ENCODE results near the gene HDAC10.

The HDAC10 gene, protein sequence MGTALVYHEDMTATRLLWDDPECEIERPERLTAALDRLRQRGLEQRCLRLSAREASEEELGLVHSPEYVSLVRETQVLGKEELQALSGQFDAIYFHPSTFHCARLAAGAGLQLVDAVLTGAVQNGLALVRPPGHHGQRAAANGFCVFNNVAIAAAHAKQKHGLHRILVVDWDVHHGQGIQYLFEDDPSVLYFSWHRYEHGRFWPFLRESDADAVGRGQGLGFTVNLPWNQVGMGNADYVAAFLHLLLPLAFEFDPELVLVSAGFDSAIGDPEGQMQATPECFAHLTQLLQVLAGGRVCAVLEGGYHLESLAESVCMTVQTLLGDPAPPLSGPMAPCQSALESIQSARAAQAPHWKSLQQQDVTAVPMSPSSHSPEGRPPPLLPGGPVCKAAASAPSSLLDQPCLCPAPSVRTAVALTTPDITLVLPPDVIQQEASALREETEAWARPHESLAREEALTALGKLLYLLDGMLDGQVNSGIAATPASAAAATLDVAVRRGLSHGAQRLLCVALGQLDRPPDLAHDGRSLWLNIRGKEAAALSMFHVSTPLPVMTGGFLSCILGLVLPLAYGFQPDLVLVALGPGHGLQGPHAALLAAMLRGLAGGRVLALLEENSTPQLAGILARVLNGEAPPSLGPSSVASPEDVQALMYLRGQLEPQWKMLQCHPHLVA

DNA sequence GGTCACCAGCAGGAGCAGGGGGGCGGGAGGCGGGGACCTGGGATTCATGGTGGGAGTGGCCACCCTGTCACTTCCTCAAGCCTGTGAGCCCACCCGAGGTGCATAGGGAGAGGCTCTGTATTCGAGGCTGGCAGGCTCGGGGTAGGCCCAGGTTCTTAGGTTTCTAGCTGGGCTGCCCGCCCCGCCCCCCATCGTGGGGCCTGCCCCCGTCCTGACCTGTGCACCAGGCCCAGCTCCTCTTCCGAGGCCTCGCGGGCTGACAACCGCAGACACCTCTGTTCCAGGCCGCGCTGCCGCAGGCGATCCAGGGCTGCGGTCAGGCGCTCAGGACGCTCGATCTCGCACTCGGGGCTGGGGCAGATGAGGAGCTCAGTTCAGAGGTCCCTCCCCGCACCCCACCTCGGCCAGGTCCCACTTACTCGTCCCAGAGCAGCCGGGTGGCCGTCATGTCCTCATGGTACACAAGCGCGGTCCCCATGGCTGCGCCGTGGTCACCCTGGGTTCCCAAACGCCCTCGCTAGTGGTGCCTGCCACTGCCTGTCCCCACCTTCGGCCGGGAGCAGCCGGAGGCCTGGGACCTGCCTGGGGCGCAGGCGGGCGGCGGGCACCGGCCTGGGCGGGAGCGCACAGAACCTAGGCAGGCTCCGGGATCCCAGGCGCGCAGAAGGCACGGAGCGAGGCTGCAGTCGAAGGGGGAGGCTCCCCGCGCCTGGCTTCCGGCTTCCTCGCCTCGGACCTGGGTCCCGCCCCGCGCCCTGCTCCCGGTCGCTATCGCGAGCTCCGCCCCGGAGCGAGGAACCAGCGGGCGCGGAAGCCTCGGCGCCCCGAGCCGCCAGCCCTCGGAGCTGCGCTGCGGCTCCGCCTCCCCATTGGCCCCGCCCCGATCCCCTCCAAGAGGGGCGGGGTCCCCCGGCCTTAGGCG is at the start of gene HDAC10:
Gene HDAC10 (minus strand): TSS at position 711 of the 922 bp plus-strand sequence. CDS start 233 bp downstream, at position 478.
- peak; percentile 58 to 76 for DNase-seq (ENCODE audit: low read depth in 1 of 2, low spot score in 1 of 2)
- in situ Hi-C loops (cut with HindIII; ENCODE audit: low pct_unique_long_range_greater_than_20kb, low sequenced_read_pairs) = no loop called here
- TF ChIP-seq JUND (IDR thresholded peaks at IDR 0.05; ENCODE audit: low read depth) = no peak

DNA sequence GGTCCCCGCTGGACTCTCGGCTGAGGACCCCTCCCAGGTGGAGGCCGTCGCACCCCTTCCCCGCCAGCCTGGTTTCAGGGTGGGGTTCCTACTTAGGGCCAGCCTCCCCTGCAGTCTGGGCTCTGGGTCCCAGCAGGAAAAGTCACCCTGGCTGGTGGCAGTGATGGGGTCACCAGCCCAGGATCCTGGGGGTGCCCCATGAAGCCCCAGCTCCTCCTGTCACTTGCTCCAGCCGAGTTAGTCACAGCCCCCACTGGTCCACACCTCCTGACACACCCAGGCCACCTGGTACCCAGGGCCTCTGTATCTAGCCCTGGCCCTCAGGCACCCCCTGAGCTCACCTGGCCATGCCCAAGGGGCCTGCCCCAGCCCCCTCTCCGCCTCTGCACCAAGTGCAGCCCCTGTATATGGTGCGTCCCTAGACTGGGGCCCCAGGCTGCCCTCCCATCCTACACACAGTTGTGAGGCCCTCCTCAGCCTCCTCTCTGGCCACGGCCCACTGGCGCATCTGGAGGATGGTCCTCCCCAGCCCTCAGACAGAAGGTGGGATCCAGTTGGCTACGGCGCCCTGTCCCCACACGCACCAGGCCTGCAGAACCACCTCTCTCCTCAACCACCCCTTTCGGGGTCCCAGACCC is 49.7 kb upstream of the HDAC10 start:
- in situ Hi-C loops (cut with HindIII; ENCODE audit: low pct_unique_long_range_greater_than_20kb, low sequenced_read_pairs) = no loop called here
- no peak for DNase-seq (ENCODE audit: low read depth in 1 of 2, low spot score in 1 of 2)
- TF ChIP-seq JUND (IDR thresholded peaks at IDR 0.05; ENCODE audit: low read depth) = no peak

DNA sequence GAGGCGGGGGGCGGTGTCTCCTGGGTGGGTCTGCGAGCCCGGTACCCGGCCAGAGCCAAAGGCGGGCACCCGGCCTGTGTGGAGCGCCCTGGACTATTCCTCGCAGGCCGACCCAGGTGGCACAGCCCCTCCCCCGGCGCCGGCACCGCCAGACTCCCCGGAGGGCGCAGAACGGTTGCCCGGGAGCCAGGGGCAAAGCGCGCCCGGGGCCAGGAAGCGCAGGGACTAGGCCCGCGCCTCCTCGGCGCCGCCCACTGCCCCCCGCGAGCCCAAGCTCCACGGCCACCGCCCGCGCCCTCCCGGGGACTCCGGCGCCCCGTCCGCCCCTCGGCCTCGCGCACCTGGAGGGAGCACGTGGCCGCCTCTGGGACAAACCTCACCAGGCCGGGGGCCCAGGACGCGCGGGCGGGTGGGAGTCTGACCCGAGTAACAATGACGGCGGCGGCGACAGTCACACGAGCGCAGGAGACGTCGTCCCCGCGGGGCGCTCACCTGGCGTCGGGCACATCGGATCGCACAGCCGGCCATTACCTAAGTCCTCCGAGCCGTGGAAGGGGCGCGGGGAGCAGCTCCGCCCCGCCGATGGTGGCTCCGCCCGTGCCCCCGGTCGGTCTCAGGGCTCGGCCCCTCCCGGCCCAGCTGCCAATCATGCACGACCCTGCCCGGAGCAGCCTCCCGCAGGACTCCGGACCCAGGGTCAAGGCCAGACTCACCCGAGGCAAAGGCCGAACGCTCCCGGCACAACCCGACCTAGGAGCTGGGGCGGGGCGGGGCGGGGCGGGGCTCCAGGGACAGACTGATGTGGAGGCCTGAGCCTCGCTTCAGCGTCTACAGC is 48.9 kb upstream of the HDAC10 start:
- TF ChIP-seq JUND (IDR thresholded peaks at IDR 0.05; ENCODE audit: low read depth) = no peak
- in situ Hi-C loops (cut with HindIII; ENCODE audit: low pct_unique_long_range_greater_than_20kb, low sequenced_read_pairs) = no loop called here
- peak in 1 of 2 experiments; percentile 55 for DNase-seq (ENCODE audit: low read depth in 1 of 2, low spot score in 1 of 2)

DNA sequence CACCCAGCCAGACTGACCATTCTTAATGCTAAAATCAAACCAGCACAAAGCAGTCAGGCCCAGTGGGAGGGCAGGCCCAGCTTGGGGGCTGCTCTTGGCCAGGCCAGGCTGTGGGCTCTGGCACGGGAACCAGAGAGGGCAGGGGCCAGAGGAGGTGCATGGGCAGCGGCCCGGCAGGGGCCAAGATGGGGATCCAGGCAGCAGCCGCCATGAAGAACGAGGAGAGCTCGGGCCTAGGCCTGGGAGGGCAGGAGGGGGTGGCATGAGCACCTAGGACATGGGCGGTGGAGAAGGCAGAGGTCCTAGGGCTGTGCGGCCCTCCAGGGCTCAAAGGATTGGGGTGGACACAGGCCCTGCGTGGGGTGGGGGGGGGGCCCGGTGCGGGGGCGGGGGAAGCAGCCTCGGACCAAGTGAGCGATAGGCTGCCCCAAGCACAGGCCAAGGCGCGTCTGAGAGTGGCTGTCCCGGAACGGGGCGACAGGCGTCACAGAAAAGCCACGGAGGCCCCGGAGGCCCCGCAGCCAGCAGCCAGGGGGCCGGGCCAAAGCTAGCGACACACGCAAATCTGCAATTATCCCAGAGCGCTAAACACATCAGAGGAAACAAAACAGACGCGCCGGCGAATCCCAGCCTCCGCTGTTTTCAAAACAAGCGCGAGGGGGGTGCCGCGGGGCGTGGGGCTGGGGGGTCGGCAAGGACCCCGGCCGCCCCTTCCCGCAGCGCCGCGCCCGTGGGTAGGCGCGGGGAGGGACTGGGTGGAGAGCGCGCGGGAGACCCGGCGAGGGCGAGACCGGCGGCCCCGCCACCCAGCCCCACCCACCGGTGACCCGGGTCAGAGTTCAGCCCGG is 48.1 kb upstream of the HDAC10 start:
- in situ Hi-C loops (cut with HindIII; ENCODE audit: low pct_unique_long_range_greater_than_20kb, low sequenced_read_pairs) = no loop called here
- no peak for TF ChIP-seq JUND (IDR thresholded peaks at IDR 0.05; ENCODE audit: low read depth)
- no peak for DNase-seq (ENCODE audit: low read depth in 1 of 2, low spot score in 1 of 2)

DNA sequence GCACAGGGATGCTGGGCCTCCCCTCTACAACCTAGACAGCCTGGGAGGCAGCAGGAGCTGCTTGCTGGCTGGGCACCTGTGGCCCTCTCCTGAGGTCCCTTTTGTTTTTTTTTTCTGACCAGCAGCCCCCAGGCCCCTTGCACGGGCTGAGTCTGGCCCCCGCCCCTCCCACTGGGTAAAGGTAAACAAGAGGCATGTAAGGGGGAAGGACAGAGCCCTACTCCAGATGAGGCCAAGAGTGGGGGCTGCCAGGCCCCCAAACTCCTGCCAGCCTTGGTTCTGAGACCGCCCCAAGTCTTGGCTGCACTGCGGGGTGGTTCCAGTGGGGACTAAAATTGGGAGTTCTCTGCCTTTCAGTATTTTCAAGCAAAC is 47.2 kb upstream of the HDAC10 start:
- DNase-seq (ENCODE audit: low read depth in 1 of 2, low spot score in 1 of 2) = no peak
- in situ Hi-C loops (cut with HindIII; ENCODE audit: low pct_unique_long_range_greater_than_20kb, low sequenced_read_pairs) = no loop called here
- no peak for TF ChIP-seq JUND (IDR thresholded peaks at IDR 0.05; ENCODE audit: low read depth)

DNA sequence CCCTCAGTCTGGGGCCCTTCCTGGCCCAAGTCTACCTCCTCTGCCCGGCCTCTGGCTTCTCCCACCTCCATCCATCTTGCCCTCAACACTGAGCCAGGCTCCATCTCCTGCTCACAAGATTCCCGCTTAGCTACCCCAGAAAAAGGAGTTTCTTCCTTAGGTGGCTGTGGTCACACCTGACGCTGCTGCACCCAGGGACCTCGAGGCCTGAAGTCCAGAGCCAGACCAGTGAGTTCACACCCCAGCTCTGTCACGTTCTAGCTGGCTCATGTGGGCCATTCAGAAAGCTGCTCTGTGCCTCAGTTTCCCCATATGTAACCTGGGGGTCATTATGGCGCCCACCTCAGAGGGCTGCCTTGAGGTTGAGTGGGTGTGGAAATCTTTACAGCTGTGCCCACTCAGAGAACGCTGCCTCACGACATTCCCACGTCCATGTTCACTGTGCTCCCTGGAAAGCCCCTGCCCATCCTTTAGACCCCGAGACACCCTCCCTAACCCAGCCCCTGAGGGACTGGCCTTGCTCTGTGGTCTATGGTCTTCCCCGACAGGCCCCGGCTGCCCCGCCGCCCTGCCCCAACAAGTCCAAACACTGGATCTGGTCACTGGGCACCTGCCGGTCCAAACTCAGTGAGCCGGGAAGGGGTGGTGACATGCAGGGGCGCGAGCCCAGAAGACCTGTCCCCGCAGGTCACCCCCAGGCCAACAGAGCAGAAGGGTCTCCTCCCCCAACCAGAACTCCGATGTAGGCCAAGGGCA is 46.6 kb upstream of the HDAC10 start:
- in situ Hi-C loops (cut with HindIII; ENCODE audit: low pct_unique_long_range_greater_than_20kb, low sequenced_read_pairs) = no loop called here
- no peak for DNase-seq (ENCODE audit: low read depth in 1 of 2, low spot score in 1 of 2)
- TF ChIP-seq JUND (IDR thresholded peaks at IDR 0.05; ENCODE audit: low read depth) = no peak

DNA sequence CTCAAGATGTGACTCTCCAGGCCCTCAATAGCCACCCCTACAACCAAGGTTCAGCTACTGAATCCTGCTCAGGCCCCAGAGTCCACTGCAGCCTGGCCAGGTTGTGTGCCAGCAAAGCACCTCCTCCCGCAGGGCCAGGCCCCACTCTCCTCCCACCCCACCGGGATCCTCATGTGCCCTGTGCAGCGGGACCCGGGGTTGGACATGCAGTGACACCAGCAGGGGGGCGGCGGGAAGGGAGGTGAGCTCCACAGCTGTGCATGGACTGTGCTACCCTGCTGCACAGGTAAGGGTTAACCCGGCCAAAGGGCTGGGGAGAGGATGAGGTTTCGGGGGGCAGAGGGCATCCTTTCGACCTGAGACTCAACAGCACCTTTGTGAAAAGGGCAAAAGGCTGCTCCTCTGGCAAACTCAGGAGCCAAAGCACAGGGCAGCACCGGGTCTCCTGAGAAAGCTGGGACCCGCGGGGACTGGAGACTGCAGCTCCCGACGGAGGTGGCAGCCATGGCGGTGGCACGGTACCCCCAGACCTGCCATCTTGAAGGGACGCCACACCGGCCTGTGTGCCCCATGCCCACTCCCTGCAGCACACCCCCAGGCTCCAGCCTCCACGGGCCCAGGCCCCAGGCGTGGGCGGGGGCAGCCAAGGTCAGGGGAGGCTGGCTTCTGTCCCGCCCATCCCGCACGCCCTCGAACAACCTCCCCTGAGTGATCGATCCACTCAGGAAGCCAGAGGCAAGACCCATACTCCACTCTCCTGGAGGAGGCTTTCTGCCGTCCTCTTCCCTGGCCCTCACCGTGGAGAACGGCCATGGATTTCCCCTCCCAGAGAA is 45.8 kb upstream of the HDAC10 start:
- no peak for TF ChIP-seq JUND (IDR thresholded peaks at IDR 0.05; ENCODE audit: low read depth)
- DNase-seq (ENCODE audit: low read depth in 1 of 2, low spot score in 1 of 2) = no peak

DNA sequence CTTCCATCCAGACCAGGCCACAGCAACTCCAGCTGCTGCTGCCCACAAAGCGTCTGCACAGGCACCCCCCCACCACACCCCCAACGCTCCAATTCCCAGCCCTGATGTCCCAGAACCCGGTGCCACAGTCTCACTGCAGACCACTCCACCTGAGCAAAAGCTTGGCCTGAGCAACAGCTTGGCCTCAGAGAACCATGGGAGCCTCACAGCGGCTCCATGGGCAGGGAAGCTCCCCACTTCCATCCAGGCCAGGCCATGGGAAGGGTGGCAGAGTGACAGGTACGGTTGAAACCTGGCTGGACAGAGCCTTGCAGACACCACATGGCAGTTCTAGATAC is 43.2 kb upstream of the HDAC10 start:
- in situ Hi-C loops (cut with HindIII; ENCODE audit: low pct_unique_long_range_greater_than_20kb, low sequenced_read_pairs) = no loop called here
- TF ChIP-seq JUND (IDR thresholded peaks at IDR 0.05; ENCODE audit: low read depth) = no peak
- no peak for DNase-seq (ENCODE audit: low read depth in 1 of 2, low spot score in 1 of 2)

More for the DNA sequence above, 45.8 kb upstream of the HDAC10 start:
- in situ Hi-C loops (cut with HindIII; ENCODE audit: low pct_unique_long_range_greater_than_20kb, low sequenced_read_pairs) = no loop called here

DNA sequence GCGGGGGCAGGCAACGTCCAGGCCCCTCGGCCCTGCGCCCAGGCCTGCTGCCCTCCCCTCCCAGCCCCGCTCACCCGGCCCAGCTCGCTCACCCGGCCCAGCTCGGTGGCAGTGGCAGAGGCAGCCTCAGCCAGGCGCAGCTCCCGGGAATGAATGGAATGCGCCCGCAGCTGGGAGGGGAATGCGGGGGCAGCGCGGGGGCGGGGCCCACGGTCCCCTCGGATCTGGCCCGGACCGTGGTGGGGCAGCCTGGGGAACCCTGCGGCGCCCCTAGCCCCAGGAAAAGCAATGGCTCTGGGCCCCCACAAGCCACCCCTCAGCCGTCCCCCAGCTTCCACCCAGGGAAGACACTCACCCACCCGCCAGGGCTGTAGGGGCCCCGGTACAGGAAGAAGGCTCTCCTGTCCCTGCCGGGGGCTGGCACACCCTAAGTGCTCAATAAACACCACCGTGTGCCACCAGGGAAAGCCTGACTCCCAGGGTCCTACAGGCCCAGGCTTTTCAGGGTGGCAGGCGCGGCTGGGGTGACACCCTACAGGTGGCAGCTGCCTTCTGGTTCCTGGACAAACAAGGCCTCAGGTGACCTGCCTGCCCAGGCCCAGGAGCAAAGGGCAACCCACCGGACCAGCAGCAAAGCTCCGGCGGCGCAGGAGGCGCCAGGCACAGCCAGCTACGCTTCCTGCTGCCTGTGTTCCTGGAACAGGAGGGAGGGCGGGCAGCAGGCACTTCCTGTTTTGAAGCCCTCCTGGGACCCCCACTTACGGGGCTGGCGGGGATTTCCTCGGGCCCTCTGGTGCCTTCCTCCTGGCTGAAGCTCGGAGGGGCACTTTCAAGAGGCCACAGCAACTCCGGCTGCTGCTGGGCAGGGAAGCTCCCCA is 42.6 kb upstream of the HDAC10 start:
- in situ Hi-C loops (cut with HindIII; ENCODE audit: low pct_unique_long_range_greater_than_20kb, low sequenced_read_pairs) = no loop called here
- no peak for TF ChIP-seq JUND (IDR thresholded peaks at IDR 0.05; ENCODE audit: low read depth)

More for the DNA sequence above, 42.6 kb upstream of the HDAC10 start:
- peak in 1 of 2 experiments; percentile 91 for DNase-seq (ENCODE audit: low read depth in 1 of 2, low spot score in 1 of 2)

Measured in T47D (cell line).